OCI-LY3 (cell line): Measurements from ENCODE around the gene USP31.

Source experiments
- H2AFZ ChIP-seq: fragments of 200-600, 300-600 bp; shearing (Covaris generic); 2 replicates; pipeline ENCODE4 v1.6.0; 2014; ENCODE audit warnings: antibody characterized with exemption, low read depth, low read length
- H3K27ac ChIP-seq: fragments of 200-600, 300-600 bp; sonication (generic); 2 replicates; pipeline ENCODE4 v1.5.1; 2014; ENCODE audit warnings: mild to moderate bottlenecking, low read length, moderate library complexity, mixed read lengths
- H3K27me3 ChIP-seq: fragments of 200-600, 300-600 bp; sonication (generic); 2 replicates; pipeline ENCODE4 v1.6.1; 2014; ENCODE audit warnings: low read depth, low read length, mixed read lengths
- H3K36me3 ChIP-seq: fragments of 200-600, 300-600 bp; sonication (generic); replicated peaks from 2 replicates; pipeline ENCODE3; 2014; ENCODE audit warnings: low read depth, low read length, mixed read lengths
- H3K4me1 ChIP-seq: fragments of 300-600, 200-600 bp; sonication (generic); 2 replicates; pipeline ENCODE4 v1.6.1; 2014; ENCODE audit warnings: low read length, mixed read lengths
- H3K4me2 ChIP-seq: fragments of 200-600, 300-600 bp; sonication (generic); 2 replicates; pipeline ENCODE4 v1.6.1; 2014; ENCODE audit warnings: low read length, mixed read lengths
- H3K4me3 ChIP-seq: fragments of 300-600, 200-600 bp; sonication (generic); 2 replicates; pipeline ENCODE4 v1.5.1; 2014; ENCODE audit warnings: antibody characterized with exemption, mild to moderate bottlenecking, low read length, moderate library complexity
- H3K79me2 ChIP-seq: fragments of 300-600, 200-600 bp; shearing (Covaris generic); 2 replicates; pipeline ENCODE4 v1.6.1; 2014; ENCODE audit warnings: mild to moderate bottlenecking, low read length, mixed read lengths
- H3K9ac ChIP-seq: fragments of 300-600, 200-600 bp; shearing (Covaris generic); 2 replicates; pipeline ENCODE4 v1.6.0; 2014; ENCODE audit warnings: mild to moderate bottlenecking, low read length, moderate library complexity
- H3K9me3 ChIP-seq: fragments of 200-600, 300-600 bp; shearing (Covaris generic); 2 replicates; pipeline ENCODE4 v1.6.1; 2014; ENCODE audit warnings: low read length, mixed read lengths; ENCODE audit not compliant: insufficient read depth
- H4K20me1 ChIP-seq: fragments of 200-600, 300-600 bp; sonication (generic); 2 replicates; pipeline ENCODE4 v1.6.1; 2016; ENCODE audit warnings: low read length, mixed read lengths; ENCODE audit not compliant: insufficient read depth
- CTCF ChIP-seq: fragments of 200-600, 300-600 bp; sonication (generic); IDR thresholded peaks from 2 replicates; pipeline ENCODE4 v1.5.1; 2014; ENCODE audit warnings: antibody characterized with exemption, low read length, low read depth
- EZH2phosphoT487 ChIP-seq: fragments of 200-600 bp; shearing (Covaris generic); IDR thresholded peaks from 2 replicates; pipeline ENCODE4 v1.6.1; 2018; ENCODE audit warnings: antibody characterized with exemption, mixed run types, low read depth

The USP31 gene

GRCh38 chr16:23158114-23158513, 8.9 kb upstream of the USP31 start:
- Histone ChIP-seq H3K4me1 (no peaks in the 10 kb centered on the region), H3K9me3 (no peaks in the 10 kb centered on the region), H3K27me3 (0 out of 2 replicates have a peak, but pooled peaks cover 10% of the 10 kb centered on the region), H2AFZ (no peak overlapping the region), H3K27ac (no peak overlapping the region), H3K36me3 (no peaks in the 10 kb centered on the region), H3K4me3 (no peak overlapping the region), H3K4me2 (no peak overlapping the region), H4K20me1 (no peaks in the 10 kb centered on the region), H3K9ac (no peak overlapping the region), H3K79me2 (no peaks in the 10 kb centered on the region)
- no peak for TF ChIP-seq CTCF
- TF ChIP-seq EZH2phosphoT487, result no peak

GRCh38 chr16:23156946-23157460, 7.8 kb upstream of the USP31 start:
- no peaks in the 10 kb centered on the region for H4K20me1 ChIP-seq
- H3K4me1 ChIP-seq, result no peaks in the 10 kb centered on the region
- H3K4me3 ChIP-seq, result no peak overlapping the region
- H3K27me3 ChIP-seq, result 0 out of 2 replicates have a peak, but pooled peaks cover 10% of the 10 kb centered on the region
- peak overlapping the region; percentile 23; the same call in 1 of the 2 replicates for H2AFZ ChIP-seq
- no peak overlapping the region for H3K4me2 ChIP-seq
- no peak overlapping the region for H3K27ac ChIP-seq
- H3K79me2 ChIP-seq, result no peaks in the 10 kb centered on the region
- no peaks in the 10 kb centered on the region for H3K36me3 ChIP-seq
- H3K9me3 ChIP-seq, result no peaks in the 10 kb centered on the region
- H3K9ac ChIP-seq, result no peak overlapping the region
- TF ChIP-seq EZH2phosphoT487 (no peak), CTCF (no peak)

GRCh38 chr16:23156110-23156509, 6.9 kb upstream of the USP31 start:
- no peaks in the 10 kb centered on the region for H3K79me2 ChIP-seq
- H4K20me1 ChIP-seq, result no peaks in the 10 kb centered on the region
- no peak for TF ChIP-seq EZH2phosphoT487
- TF ChIP-seq CTCF, result no peak
- H2AFZ ChIP-seq, result no peak overlapping the region
- H3K4me2 ChIP-seq, result no peak overlapping the region
- H3K4me3 ChIP-seq, result no peak overlapping the region
- no peaks in the 10 kb centered on the region for H3K4me1 ChIP-seq
- no peaks in the 10 kb centered on the region for H3K9me3 ChIP-seq
- H3K9ac ChIP-seq, result no peak overlapping the region
- 0 out of 2 replicates have a peak, but pooled peaks cover 10% of the 10 kb centered on the region for H3K27me3 ChIP-seq
- no peaks in the 10 kb centered on the region for H3K36me3 ChIP-seq
- H3K27ac ChIP-seq, result no peak overlapping the region

- TF ChIP-seq CTCF (peak; percentile 54), EZH2phosphoT487 (no peak)
- no peak overlapping the region for H3K4me2 ChIP-seq
- no peaks in the 10 kb centered on the region for H4K20me1 ChIP-seq
- H3K9ac ChIP-seq, result no peak overlapping the region
- H3K4me3 ChIP-seq, result no peak overlapping the region
- H3K9me3 ChIP-seq, result no peaks in the 10 kb centered on the region
- H3K27ac ChIP-seq, result no peak overlapping the region
- H3K36me3 ChIP-seq, result no peaks in the 10 kb centered on the region
- H3K27me3 ChIP-seq, result 0 out of 2 replicates have a peak, but pooled peaks cover 7% of the 10 kb centered on the region
- no peaks in the 10 kb centered on the region for H3K4me1 ChIP-seq
- H2AFZ ChIP-seq, result no peak overlapping the region; the same call in 1 of the 2 replicates
- no peaks in the 10 kb centered on the region for H3K79me2 ChIP-seq
Measured at GRCh38 chr16:23155445-23156049, 6.3 kb upstream of the USP31 start.
